ENCODE measurements around the gene FRMD4A.

DNA sequence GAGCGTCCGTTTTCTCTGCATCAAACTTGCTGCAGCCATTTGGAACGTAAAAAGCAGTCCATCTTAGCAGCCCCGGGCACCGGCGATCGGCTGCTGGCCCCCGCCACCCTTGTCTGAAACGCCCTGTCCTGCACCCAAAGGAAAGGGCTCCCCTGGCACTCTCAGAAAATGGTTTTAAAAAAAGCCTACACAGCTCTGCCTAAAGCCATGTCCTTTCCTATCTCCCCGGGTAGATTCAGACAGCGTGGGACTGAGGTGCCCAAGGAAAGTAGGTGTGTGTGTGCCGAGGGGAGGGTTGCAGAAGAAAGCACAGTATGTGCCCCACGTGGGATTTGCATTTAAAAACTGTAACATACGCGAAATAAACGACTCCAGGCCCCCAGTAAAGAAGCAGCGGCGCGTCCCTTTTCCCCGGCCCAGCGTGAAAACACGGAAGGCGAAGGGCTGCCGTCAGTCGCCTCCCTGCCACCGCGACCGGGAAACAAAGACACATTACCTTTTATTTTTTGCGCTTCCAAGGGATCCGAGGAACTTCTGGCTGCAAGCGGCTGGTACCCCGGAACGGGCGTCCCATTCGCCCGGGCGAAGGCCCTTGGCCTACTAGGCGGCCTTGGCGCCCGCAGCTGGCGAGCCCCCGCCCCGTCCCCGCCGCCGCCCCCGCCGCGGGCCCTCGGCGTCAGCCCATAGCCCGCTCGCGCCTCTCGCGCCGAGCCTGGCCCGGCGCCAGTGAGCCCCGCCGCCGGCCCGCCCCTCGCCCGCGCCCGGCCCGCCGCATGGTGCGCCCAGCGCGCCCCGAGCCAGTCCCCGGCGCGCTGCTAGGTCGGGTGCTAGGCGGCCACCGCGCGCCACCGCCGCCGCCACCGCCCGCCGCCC, 439.4 kb downstream of the FRMD4A start:
- no peak for TF ChIP-seq HCFC1 (IDR thresholded peaks at IDR 0.05; ENCODE audit: low read length)
- TF ChIP-seq CTCF (IDR thresholded peaks at IDR 0.05 in 2 of 3, conservative IDR thresholded peaks at IDR 0.05 in 1 of 3; ENCODE audit: control insufficient read depth in 2 of 3, extremely low read depth in 1 of 3, insufficient read depth in 1 of 3, low read depth in 3 of 3, low read length in 3 of 3), result no peak
- TF ChIP-seq JUND (IDR thresholded peaks at IDR 0.05; ENCODE audit: low read depth, low read length), result no peak
- no peak for TF ChIP-seq ZNF274 (IDR thresholded peaks at IDR 0.05; ENCODE audit: insufficient read depth, insufficient read length)
- TF ChIP-seq POLR2A (IDR thresholded peaks at IDR 0.05; ENCODE audit: low read depth, low read length), result no peak
- no peak for TF ChIP-seq FOXK2 (IDR thresholded peaks at IDR 0.05)
- no peak for TF ChIP-seq EZH2 (IDR thresholded peaks at IDR 0.05; ENCODE audit: borderline replicate concordance, control insufficient read depth, low read depth, low read length)
- TF ChIP-seq REST (IDR thresholded peaks at IDR 0.05; ENCODE audit: low read depth, low read length), result no peak
- TF ChIP-seq KAT2A (conservative IDR thresholded peaks at IDR 0.05; ENCODE audit: control insufficient read depth, low read depth, low read length), result no peak
- TF ChIP-seq TCF12 (IDR thresholded peaks at IDR 0.05; ENCODE audit: low read depth, low read length), result no peak

Data from GM12878 (cell line).